ENCODE results near the gene PCBD2. TPM values are rescaled to one million over a fixed set of nuclear protein-coding genes. Genes with fewer than 3 reads are reported as not detected.
A peak's percentile ranks its signal among the peaks of the same experiment; 100 is the strongest.

PCBD2 gene
- total and polyA plus RNA-seq, 4 donors, result 5.9 to 12.8 (median 10.3) TPM

DNA sequence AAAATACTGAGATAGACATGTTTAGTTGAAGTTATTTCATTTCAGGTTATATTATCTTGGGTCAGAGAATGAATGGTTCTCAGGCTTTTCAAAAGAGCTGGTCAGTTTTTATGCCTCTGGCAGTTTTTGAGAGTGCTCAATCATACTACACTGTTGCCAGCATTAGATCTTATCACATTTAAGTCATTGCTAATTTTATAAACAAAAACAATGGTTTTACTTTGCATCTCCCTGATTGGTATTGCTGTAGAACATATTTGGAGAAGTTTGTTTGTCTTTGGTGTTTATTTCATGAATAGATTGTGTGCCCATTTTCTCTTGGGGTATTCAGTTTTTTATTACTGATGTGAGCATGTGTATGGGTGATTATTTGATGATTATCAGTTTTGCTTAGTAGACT, 64.2 kb downstream of the PCBD2 start:
- TF ChIP-seq HNF4A (conservative IDR thresholded peaks at IDR 0.05) (no peak), YY1 (IDR thresholded peaks at IDR 0.05) (no peak), TAF1 (conservative IDR thresholded peaks at IDR 0.05) (no peak)
- H3K36me3 ChIP-seq (ENCODE audit: control insufficient read depth in 4 of 4, insufficient read depth in 3 of 4, low read depth in 1 of 4, low read length in 3 of 4), result peaks cover 0 to 3% (median 0%) of the 10 kb centered on the region in 4 donors
- H3K4me1 ChIP-seq (ENCODE audit: control insufficient read depth in 4 of 4, insufficient read depth in 4 of 4, low read length in 3 of 4), result no peaks in the 10 kb centered on the region
- H3K4me3 ChIP-seq (ENCODE audit: low read depth in 1 of 3, low read length in 3 of 3), result no peak overlapping the region
- no peaks in the 10 kb centered on the region for H3K27me3 ChIP-seq (ENCODE audit: control insufficient read depth in 4 of 4, insufficient read depth in 4 of 4, low read length in 3 of 4)
- no peak for DNase-seq (ENCODE audit: low spot score)
- H3K9me3 ChIP-seq (ENCODE audit: control insufficient read depth in 4 of 4, low read length in 3 of 4), result no peaks in the 10 kb centered on the region
- no peak overlapping the region for H3K9ac ChIP-seq (ENCODE audit: low read depth in 1 of 2, low read length in 2 of 2)
- H3K27ac ChIP-seq (ENCODE audit: low read depth in 1 of 2, low read length in 2 of 2), result no peak overlapping the region

DNA sequence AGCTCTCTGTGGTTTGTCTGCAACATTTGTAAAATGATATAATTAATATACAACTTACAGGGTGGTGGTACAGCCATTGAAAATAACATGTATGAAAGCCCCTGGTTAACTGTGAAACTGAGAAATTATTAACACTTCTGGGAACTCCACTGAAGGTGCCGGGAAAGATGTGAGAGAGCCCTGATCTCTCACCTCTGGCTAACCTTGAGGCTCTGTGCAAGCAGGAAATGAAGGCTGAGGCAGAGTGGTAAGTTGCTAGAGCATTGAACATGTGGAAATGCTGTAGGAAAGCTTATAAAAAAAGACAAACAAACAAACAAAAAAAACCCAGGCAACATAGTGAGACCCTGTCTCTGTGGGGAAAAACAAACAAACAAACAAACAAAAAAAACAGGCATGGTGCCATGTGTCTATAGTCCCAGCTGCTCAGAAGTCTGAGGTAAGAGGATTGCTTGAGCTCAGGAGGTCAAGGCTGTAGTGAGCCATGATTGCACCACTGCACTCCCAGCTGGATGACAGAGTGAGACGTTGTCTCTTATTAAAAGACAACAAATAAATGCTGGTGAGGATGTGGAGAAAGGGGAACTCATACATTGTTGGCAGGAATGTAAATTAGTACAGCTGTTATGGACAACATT, 70.3 kb downstream of the PCBD2 start:
- TF ChIP-seq SP1 (IDR thresholded peaks at IDR 0.05) (no peak), HNF4A (conservative IDR thresholded peaks at IDR 0.05) (peak; percentile 27 to 49), HNF4G (IDR thresholded peaks at IDR 0.05) (no peak)
- Histone ChIP-seq H3K27me3 (ENCODE audit: control insufficient read depth in 4 of 4, insufficient read depth in 4 of 4, low read length in 3 of 4) (no peaks in the 10 kb centered on the region), H3K27ac (ENCODE audit: low read depth in 1 of 2, low read length in 2 of 2) (no peak overlapping the region), H3K36me3 (ENCODE audit: control insufficient read depth in 4 of 4, insufficient read depth in 3 of 4, low read depth in 1 of 4, low read length in 3 of 4) (peaks cover 0 to 4% (median 0%) of the 10 kb centered on the region in 4 donors), H3K9me3 (ENCODE audit: control insufficient read depth in 4 of 4, low read length in 3 of 4) (peaks cover 2 to 15% (median 6%) of the 10 kb centered on the region in 4 donors), H3K4me1 (ENCODE audit: control insufficient read depth in 4 of 4, insufficient read depth in 4 of 4, low read length in 3 of 4) (no peaks in the 10 kb centered on the region), H3K4me3 (ENCODE audit: low read depth in 1 of 3, low read length in 3 of 3) (no peak overlapping the region), H3K9ac (ENCODE audit: low read depth in 1 of 2, low read length in 2 of 2) (no peak overlapping the region)
- WGBS, result 56% methylated on average over 2 of the region's 2 CpGs
- no peak for DNase-seq (ENCODE audit: low spot score)

DNA sequence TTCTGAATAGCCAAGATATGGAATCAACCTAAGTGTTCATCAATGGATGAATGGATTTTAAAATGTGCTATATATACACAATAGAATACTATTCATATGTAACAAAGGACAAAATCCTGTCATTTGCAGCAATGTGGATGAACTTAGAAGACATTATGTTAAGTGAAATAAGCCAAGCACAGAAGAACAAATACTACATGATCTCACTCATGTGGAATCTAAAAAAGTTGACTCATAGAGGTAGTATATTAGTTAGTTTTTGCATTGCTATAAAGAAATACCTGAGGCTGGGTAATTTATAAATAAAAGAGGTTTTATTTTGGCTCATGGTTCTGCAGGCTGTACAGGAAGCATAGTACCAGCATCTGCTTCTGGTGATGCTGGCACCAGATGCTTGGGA, 70.9 kb downstream of the PCBD2 start:
- Histone ChIP-seq H3K9ac (ENCODE audit: low read depth in 1 of 2, low read length in 2 of 2) (no peak overlapping the region), H3K27me3 (ENCODE audit: control insufficient read depth in 4 of 4, insufficient read depth in 4 of 4, low read length in 3 of 4) (no peaks in the 10 kb centered on the region), H3K4me1 (ENCODE audit: control insufficient read depth in 4 of 4, insufficient read depth in 4 of 4, low read length in 3 of 4) (no peaks in the 10 kb centered on the region), H3K9me3 (ENCODE audit: control insufficient read depth in 4 of 4, low read length in 3 of 4) (peaks cover 2 to 15% (median 9%) of the 10 kb centered on the region in 4 donors), H3K36me3 (ENCODE audit: control insufficient read depth in 4 of 4, insufficient read depth in 3 of 4, low read depth in 1 of 4, low read length in 3 of 4) (peaks cover 0 to 4% (median 0%) of the 10 kb centered on the region in 4 donors), H3K4me3 (ENCODE audit: low read depth in 1 of 3, low read length in 3 of 3) (no peak overlapping the region), H3K27ac (ENCODE audit: low read depth in 1 of 2, low read length in 2 of 2) (no peak overlapping the region)
- DNase-seq (ENCODE audit: low spot score), result no peak
- TF ChIP-seq RAD21 (IDR thresholded peaks at IDR 0.05) (no peak), SP1 (IDR thresholded peaks at IDR 0.05) (no peak), YY1 (IDR thresholded peaks at IDR 0.05) (no peak), EGR1 (IDR thresholded peaks at IDR 0.05; ENCODE audit: low read depth in 2 of 2) (no peak)
- TF ChIP-seq, protein P1, sequence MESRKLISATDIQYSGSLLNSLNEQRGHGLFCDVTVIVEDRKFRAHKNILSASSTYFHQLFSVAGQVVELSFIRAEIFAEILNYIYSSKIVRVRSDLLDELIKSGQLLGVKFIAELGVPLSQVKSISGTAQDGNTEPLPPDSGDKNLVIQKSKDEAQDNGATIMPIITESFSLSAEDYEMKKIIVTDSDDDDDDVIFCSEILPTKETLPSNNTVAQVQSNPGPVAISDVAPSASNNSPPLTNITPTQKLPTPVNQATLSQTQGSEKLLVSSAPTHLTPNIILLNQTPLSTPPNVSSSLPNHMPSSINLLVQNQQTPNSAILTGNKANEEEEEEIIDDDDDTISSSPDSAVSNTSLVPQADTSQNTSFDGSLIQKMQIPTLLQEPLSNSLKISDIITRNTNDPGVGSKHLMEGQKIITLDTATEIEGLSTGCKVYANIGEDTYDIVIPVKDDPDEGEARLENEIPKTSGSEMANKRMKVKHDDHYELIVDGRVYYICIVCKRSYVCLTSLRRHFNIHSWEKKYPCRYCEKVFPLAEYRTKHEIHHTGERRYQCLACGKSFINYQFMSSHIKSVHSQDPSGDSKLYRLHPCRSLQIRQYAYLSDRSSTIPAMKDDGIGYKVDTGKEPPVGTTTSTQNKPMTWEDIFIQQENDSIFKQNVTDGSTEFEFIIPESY (IDR thresholded peaks at IDR 0.05), result no peak
- TF ChIP-seq, protein P2, sequence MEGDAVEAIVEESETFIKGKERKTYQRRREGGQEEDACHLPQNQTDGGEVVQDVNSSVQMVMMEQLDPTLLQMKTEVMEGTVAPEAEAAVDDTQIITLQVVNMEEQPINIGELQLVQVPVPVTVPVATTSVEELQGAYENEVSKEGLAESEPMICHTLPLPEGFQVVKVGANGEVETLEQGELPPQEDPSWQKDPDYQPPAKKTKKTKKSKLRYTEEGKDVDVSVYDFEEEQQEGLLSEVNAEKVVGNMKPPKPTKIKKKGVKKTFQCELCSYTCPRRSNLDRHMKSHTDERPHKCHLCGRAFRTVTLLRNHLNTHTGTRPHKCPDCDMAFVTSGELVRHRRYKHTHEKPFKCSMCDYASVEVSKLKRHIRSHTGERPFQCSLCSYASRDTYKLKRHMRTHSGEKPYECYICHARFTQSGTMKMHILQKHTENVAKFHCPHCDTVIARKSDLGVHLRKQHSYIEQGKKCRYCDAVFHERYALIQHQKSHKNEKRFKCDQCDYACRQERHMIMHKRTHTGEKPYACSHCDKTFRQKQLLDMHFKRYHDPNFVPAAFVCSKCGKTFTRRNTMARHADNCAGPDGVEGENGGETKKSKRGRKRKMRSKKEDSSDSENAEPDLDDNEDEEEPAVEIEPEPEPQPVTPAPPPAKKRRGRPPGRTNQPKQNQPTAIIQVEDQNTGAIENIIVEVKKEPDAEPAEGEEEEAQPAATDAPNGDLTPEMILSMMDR (IDR thresholded peaks at IDR 0.05; ENCODE audit: low read depth, low read length, missing input control), result no peak
- TF ChIP-seq, protein P3, sequence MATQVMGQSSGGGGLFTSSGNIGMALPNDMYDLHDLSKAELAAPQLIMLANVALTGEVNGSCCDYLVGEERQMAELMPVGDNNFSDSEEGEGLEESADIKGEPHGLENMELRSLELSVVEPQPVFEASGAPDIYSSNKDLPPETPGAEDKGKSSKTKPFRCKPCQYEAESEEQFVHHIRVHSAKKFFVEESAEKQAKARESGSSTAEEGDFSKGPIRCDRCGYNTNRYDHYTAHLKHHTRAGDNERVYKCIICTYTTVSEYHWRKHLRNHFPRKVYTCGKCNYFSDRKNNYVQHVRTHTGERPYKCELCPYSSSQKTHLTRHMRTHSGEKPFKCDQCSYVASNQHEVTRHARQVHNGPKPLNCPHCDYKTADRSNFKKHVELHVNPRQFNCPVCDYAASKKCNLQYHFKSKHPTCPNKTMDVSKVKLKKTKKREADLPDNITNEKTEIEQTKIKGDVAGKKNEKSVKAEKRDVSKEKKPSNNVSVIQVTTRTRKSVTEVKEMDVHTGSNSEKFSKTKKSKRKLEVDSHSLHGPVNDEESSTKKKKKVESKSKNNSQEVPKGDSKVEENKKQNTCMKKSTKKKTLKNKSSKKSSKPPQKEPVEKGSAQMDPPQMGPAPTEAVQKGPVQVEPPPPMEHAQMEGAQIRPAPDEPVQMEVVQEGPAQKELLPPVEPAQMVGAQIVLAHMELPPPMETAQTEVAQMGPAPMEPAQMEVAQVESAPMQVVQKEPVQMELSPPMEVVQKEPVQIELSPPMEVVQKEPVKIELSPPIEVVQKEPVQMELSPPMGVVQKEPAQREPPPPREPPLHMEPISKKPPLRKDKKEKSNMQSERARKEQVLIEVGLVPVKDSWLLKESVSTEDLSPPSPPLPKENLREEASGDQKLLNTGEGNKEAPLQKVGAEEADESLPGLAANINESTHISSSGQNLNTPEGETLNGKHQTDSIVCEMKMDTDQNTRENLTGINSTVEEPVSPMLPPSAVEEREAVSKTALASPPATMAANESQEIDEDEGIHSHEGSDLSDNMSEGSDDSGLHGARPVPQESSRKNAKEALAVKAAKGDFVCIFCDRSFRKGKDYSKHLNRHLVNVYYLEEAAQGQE (IDR thresholded peaks at IDR 0.05), result no peak
- TF ChIP-seq, protein P4, sequence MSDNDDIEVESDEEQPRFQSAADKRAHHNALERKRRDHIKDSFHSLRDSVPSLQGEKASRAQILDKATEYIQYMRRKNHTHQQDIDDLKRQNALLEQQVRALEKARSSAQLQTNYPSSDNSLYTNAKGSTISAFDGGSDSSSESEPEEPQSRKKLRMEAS (IDR thresholded peaks at IDR 0.05), result no peak

All from liver (tissue), 9 donors.